ENCODE results near the gene TAF1B.

DNA sequence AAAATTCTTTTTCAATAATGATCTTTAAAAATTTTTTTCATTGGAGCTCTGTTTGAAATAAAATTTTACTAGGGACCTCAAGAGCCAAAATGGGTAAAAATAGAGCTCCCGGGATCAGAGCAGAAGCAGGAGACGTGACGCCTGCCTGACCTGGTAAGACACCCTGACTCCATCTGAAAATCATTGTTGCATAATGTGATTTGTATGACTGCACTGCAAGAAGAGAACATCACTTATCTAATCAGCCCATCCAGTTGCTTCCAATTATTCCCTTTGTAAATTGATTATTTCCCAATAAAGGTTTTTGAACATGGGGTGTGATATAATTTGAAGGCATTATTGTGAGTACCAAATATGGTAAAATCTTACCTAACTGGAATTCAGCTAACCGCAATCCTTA, 17.1 kb upstream of the TAF1B start:
- no peak for TF ChIP-seq CTCF (IDR thresholded peaks at IDR 0.05)
- no peak for TF ChIP-seq ZFX (IDR thresholded peaks at IDR 0.05; ENCODE audit: borderline replicate concordance)
